ENCODE measurements around the gene NEURL1B.
"Not testable (repeated sequence)": the region's sequence is repeated elsewhere in the genome, so short reads cannot be mapped to it uniquely, and the experiment has no call there.

NEURL1B gene

DNA sequence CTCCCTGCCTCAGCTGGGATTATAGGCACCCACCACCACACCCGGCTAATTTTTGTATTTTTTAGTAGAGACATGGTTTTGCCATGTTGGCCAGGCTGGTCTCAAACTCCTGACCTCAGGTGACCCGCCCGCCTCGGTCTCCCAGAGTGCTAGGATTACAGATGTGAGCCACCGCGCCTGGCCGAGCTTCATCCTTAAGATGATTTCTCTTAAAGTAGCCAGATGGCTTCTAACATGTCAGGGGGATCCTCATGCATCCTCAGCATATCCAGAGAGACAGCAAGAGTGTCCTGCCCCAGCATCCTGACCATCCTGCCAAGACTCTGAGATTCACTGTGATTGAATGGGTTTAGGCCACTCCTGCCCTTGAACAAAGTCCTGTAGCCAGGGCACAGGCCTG lies 39.5 kb upstream of the NEURL1B start:
- H3K36me3 Mint-ChIP-seq (ENCODE audit: low read depth); H3K4me3 Mint-ChIP-seq; H3K27ac Mint-ChIP-seq; H3K9me3 Mint-ChIP-seq; H3K4me1 Mint-ChIP-seq (ENCODE audit: low read depth); H3K27me3 Mint-ChIP-seq: not testable (repeated sequence)

- no peak overlapping the region for H3K27ac Mint-ChIP-seq
- H3K36me3 Mint-ChIP-seq (ENCODE audit: low read depth): no peaks in the 10 kb centered on the region
- no peaks in the 10 kb centered on the region for H3K4me1 Mint-ChIP-seq (ENCODE audit: low read depth)
- H3K4me3 Mint-ChIP-seq: no peak overlapping the region
- H3K27me3 Mint-ChIP-seq: peaks cover 5% of the 10 kb centered on the region
- H3K9me3 Mint-ChIP-seq: no peaks in the 10 kb centered on the region
Measured at GRCh38 chr5:172602783-172603231, 38.3 kb upstream of the NEURL1B start.

DNA sequence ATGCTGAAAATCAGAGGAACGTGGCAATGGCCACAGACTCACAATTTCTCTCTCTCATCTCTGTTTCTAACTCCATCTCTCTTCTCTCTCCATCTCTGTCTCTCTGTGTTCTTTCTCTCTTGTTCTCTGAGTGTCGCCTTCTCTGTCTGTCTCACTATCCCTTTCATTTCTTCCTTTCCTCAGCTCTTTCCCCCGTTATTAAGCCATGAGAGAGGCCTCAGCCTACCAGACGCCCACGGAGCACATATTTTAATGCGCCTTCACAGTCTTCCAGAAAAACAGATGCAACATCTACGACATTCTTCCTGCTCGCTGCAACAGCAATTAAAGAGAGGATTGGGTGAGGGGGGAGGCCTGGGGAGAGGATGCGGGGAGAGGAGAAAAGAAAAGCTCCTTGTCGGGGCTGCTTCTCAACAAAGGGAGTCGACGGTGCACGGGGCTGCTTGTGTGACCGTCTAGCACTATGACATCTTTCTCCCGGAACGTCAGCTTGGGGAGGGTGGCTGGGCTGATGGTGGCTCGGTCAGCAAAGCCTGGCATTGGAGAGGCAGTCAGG lies 37.7 kb upstream of the NEURL1B start:
- Mint-ChIP-seq H3K27me3 (peaks cover 5% of the 10 kb centered on the region), H3K9me3 (no peaks in the 10 kb centered on the region), H3K36me3 (ENCODE audit: low read depth) (no peaks in the 10 kb centered on the region), H3K4me1 (ENCODE audit: low read depth) (no peaks in the 10 kb centered on the region), H3K27ac (no peak overlapping the region), H3K4me3 (no peak overlapping the region)

GRCh38 chr5:172605466-172605865 lies 35.6 kb upstream of the NEURL1B start:
- H3K9me3 Mint-ChIP-seq: no peaks in the 10 kb centered on the region
- H3K4me1 Mint-ChIP-seq (ENCODE audit: low read depth): no peaks in the 10 kb centered on the region
- H3K36me3 Mint-ChIP-seq (ENCODE audit: low read depth): no peaks in the 10 kb centered on the region
- H3K27me3 Mint-ChIP-seq: peaks cover 5% of the 10 kb centered on the region
- no peak overlapping the region for H3K27ac Mint-ChIP-seq
- no peak overlapping the region for H3K4me3 Mint-ChIP-seq

DNA sequence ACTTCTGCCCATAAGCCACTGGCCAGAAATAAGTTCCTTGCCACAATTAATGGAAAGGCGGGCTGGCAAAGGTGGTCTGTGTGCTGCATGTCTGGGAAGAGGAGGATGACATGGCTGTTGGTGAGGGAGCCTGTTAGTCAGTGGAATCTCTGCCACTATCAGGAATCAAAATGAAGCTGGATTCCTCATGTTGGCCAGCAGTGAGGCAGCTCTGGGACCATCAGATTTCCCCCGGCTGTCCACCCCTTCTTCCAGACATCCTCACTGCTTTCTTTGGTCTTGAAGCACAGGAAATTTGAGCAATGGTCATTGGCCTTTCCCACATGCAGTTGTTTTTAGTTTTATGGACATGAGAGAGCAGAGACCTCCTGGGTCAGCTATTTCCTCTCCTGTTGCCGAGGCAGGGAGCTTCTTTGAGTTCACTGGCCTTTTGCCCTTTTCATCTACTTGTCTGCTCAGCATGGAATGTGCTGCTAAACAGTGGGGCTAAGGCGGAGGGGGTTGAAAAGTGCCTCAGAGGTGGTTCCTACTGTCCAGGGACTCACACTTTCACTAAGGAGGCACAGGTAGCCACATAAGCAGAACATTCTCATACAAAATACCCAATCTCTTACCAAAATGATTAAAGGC lies 34.8 kb upstream of the NEURL1B start:
- Mint-ChIP-seq H3K36me3 (ENCODE audit: low read depth) (no peaks in the 10 kb centered on the region), H3K9me3 (no peaks in the 10 kb centered on the region), H3K27ac (no peak overlapping the region), H3K4me1 (ENCODE audit: low read depth) (no peaks in the 10 kb centered on the region), H3K4me3 (no peak overlapping the region), H3K27me3 (peaks cover 5% of the 10 kb centered on the region)

GRCh38 chr5:172607213-172607793 lies 33.8 kb upstream of the NEURL1B start:
- Mint-ChIP-seq H3K4me3 (no peak overlapping the region), H3K27me3 (peaks cover 5% of the 10 kb centered on the region), H3K36me3 (ENCODE audit: low read depth) (no peaks in the 10 kb centered on the region), H3K4me1 (ENCODE audit: low read depth) (no peaks in the 10 kb centered on the region), H3K27ac (no peak overlapping the region), H3K9me3 (no peaks in the 10 kb centered on the region)

DNA sequence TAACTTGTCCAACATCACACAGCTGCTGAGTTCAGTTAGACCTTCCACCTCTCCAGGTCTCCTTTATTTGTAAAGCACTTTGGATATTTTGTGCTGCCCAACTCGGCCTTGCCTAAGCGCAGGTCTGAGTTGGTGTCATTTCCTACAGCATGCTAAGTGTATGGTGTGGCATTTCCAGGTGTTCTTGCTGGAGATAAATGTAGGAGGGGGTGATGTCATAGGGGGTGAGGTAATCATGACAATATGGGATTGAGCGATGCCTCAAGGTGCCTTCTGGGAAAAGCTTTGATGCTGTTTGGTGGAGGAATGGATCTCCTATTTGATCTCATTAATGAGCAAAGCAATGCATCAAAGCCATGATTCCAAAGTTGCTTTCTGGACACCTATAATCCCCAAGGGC lies 32.3 kb upstream of the NEURL1B start:
- H3K4me1 Mint-ChIP-seq (ENCODE audit: low read depth): no peaks in the 10 kb centered on the region
- no peak overlapping the region for H3K4me3 Mint-ChIP-seq
- H3K27ac Mint-ChIP-seq: no peak overlapping the region
- H3K9me3 Mint-ChIP-seq: no peaks in the 10 kb centered on the region
- H3K27me3 Mint-ChIP-seq: peaks cover 5% of the 10 kb centered on the region
- H3K36me3 Mint-ChIP-seq (ENCODE audit: low read depth): no peaks in the 10 kb centered on the region

DNA sequence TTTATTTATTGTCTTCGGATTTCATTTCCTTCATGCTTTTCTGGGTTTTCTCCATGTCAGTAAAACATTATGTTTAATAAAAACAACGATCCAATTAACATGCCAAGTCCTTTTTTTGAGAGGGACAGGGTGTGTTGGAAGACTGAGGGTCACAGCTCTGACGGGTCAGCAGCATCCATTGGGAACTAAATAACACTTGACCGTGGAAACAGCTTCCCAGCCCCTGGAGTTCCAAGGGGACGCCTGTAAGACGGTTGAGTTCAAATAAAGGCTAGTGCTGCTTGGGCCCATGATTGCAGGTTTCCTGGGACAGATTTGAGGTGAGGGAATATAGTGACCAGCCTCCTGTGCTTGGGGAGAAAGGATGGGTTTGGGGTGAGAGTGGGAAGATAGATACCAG lies 30.4 kb upstream of the NEURL1B start:
- Mint-ChIP-seq H3K9me3 (no peaks in the 10 kb centered on the region), H3K27ac (no peak overlapping the region), H3K36me3 (ENCODE audit: low read depth) (no peaks in the 10 kb centered on the region), H3K27me3 (peaks cover 5% of the 10 kb centered on the region), H3K4me3 (no peak overlapping the region), H3K4me1 (ENCODE audit: low read depth) (peaks cover 3% of the 10 kb centered on the region)

DNA sequence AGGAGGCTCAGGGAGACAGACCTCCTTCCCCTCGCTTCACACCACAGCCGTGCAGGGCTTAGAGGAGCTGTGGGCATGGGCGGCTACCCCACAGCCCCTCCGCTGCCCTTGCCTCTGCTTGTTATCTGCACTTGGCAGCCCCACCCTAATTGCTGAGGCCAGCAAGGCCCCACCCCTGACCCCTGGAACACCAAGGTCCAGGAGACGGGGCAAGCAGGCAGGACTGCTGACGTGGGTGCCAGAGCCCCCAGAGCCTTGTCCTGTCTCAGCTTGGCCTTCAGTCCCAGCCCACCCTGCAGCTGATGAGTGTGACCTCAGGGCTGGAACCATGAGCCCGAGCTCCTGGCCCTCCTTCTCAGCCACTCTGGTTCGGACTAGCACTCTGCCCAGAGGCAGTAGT lies 29.1 kb upstream of the NEURL1B start:
- Mint-ChIP-seq H3K27ac (no peak overlapping the region), H3K27me3 (no peaks in the 10 kb centered on the region), H3K36me3 (ENCODE audit: low read depth) (no peaks in the 10 kb centered on the region), H3K4me1 (ENCODE audit: low read depth) (peaks cover 3% of the 10 kb centered on the region), H3K4me3 (no peak overlapping the region), H3K9me3 (peaks cover 4% of the 10 kb centered on the region)

DNA sequence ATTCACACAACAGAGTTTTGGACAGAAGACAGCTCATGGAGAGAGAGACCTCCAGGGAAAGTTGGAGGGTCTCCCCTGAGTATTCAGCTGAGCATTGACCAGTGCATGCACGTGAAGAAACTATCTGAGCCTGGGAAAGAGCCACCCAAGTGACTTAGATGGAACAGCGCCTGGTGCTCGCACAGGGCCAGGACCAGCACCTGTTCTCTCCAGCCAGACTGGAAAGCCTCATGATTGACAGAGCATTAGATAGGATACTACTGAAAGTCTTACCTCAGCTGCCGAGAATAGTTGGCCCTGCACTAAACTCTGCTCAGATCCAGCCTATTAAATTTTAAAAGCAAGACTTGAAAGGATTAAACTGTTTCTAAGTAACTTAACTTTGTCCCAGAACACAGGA lies 28.3 kb upstream of the NEURL1B start:
- no peak overlapping the region for H3K27ac Mint-ChIP-seq
- no peaks in the 10 kb centered on the region for H3K27me3 Mint-ChIP-seq
- no peaks in the 10 kb centered on the region for H3K36me3 Mint-ChIP-seq (ENCODE audit: low read depth)
- peaks cover 3% of the 10 kb centered on the region for H3K4me1 Mint-ChIP-seq (ENCODE audit: low read depth)
- peaks cover 4% of the 10 kb centered on the region for H3K9me3 Mint-ChIP-seq
- no peak overlapping the region for H3K4me3 Mint-ChIP-seq

- H3K9me3 Mint-ChIP-seq: peaks cover 4% of the 10 kb centered on the region
- H3K27ac Mint-ChIP-seq: no peak overlapping the region
- no peaks in the 10 kb centered on the region for H3K36me3 Mint-ChIP-seq (ENCODE audit: low read depth)
- H3K4me1 Mint-ChIP-seq (ENCODE audit: low read depth): peaks cover 3% of the 10 kb centered on the region
- no peaks in the 10 kb centered on the region for H3K27me3 Mint-ChIP-seq
- no peak overlapping the region for H3K4me3 Mint-ChIP-seq
Measured at GRCh38 chr5:172616136-172616535, 24.9 kb upstream of the NEURL1B start.

DNA sequence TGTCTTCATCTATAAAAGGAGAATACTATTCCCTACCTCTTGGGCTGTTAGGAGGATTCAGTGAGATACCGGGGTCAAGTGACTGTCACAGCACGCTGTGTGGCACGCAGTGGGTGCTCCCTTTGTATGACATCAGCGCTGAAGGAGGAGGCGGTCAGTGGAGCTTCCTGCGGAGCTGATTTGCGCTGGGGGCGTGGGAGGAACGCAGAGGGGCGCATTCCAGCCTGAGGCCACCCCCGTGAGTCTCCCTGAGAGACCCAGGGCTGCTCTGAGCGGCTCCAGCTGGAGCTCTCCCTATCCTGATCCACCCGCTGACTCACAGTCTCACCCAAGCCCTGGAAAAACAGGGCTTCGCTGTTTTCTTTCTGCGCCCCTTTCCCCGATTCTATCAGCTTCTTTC lies 24.3 kb upstream of the NEURL1B start:
- Mint-ChIP-seq H3K9me3 (peaks cover 4% of the 10 kb centered on the region), H3K4me3 (no peak overlapping the region), H3K27me3 (no peaks in the 10 kb centered on the region), H3K27ac (no peak overlapping the region), H3K4me1 (ENCODE audit: low read depth) (peaks cover 3% of the 10 kb centered on the region), H3K36me3 (ENCODE audit: low read depth) (no peaks in the 10 kb centered on the region)

- Mint-ChIP-seq H3K36me3 (ENCODE audit: low read depth) (no peaks in the 10 kb centered on the region), H3K27ac (no peak overlapping the region)
Measured at GRCh38 chr5:172617817-172618216, 23.2 kb upstream of the NEURL1B start.

DNA sequence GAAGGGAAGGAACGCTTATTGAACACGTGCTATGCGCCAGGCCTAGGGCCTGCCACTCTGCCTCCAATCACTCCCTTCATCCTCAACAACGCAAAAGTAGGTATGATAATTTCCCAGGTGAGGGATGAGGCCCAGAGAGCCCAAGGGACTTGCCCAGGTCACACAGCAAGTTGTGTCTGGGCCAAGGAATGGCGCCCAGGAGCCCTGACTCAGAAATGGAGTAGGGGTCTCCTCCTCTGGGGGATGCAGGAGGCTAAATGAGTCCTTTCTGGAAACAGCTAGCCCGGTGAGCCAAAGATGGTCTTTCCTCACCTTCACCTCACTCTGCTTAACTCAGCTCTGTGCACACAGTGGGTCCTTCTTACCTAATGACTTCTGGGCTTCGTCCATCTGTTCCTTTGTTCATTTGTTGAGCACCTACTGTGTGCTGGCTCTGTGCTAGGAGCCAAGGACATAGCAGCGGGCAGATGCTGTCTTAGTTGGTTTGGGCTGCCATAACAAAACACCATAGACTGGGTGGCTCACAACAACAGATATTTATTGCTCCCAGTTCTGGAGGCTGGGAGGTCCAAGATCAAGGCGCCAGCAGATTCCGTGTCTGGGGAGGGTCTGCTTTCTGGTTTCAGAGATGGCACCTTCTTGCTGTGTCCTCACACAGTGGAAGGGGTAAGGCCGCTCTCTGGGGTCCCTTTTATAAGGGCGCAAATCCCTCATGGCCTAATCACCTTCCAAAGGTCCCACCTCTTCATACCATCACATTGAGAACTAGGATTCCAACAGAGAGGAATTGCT lies 22.3 kb upstream of the NEURL1B start:
- H3K27me3 Mint-ChIP-seq: no peaks in the 10 kb centered on the region
- H3K4me1 Mint-ChIP-seq (ENCODE audit: low read depth): peaks cover 3% of the 10 kb centered on the region
- H3K9me3 Mint-ChIP-seq: peaks cover 4% of the 10 kb centered on the region
- H3K4me3 Mint-ChIP-seq: no peak overlapping the region
- H3K36me3 Mint-ChIP-seq (ENCODE audit: low read depth): no peaks in the 10 kb centered on the region
- H3K27ac Mint-ChIP-seq: no peak overlapping the region

More at GRCh38 chr5:172617817-172618216, 23.2 kb upstream of the NEURL1B start:
- Mint-ChIP-seq H3K4me1 (ENCODE audit: low read depth) (peaks cover 3% of the 10 kb centered on the region), H3K9me3 (peaks cover 4% of the 10 kb centered on the region), H3K27me3 (no peaks in the 10 kb centered on the region), H3K4me3 (no peak overlapping the region)

- Mint-ChIP-seq H3K4me1 (ENCODE audit: low read depth) (no peaks in the 10 kb centered on the region), H3K4me3 (no peak overlapping the region), H3K27me3 (no peaks in the 10 kb centered on the region), H3K27ac (no peak overlapping the region), H3K9me3 (peaks cover 4% of the 10 kb centered on the region), H3K36me3 (ENCODE audit: low read depth) (no peaks in the 10 kb centered on the region)
Measured at GRCh38 chr5:172620506-172620905, 20.6 kb upstream of the NEURL1B start.
